IMR-90 (cell line): ENCODE data around the gene SERP2. TPM values are rescaled to one million over a fixed set of nuclear protein-coding genes. Genes with fewer than 3 reads are reported as not detected.

Source experiments
- ATAC-seq: fragments of 200-7000 bp; cut with Tn5 transposase; 2 replicates; pipeline ENCODE4 v1.9.1; 2020; ENCODE audit warnings: low read depth, mild to moderate bottlenecking, moderate library complexity
- BruUV-seq: library from RNA; stranded (reverse); fragments of 400-500 nt; replicated peaks from 2 replicates; lab custom pipeline; 2021; lab: Mats Ljungman, UMichigan
- CTCF ChIA-PET: fragments of 300-600 bp; formaldehyde crosslinking; extraction: SDS; loops from one replicate; lab custom pipeline; 2021; ENCODE audit warnings: antibody characterized with exemption; lab: Yijun Ruan, JAX
- POLR2A ChIA-PET: fragments of 300-600 bp; sonication (Branson Sonifier 250); formaldehyde crosslinking; loops from one replicate; lab custom pipeline; 2022; ENCODE audit warnings: antibody characterized with exemption; ENCODE audit not compliant: unreplicated experiment; lab: Charles Lee
- DNase-seq: peaks from one replicate; pipeline ENCODE4 v3.0.0; 2013
- H2AFZ ChIP-seq: replicated peaks from 2 replicates; pipeline ENCODE3; 2013; ENCODE audit warnings: low read length, mild to moderate bottlenecking; ENCODE audit not compliant: poor library complexity
- H2AK5ac ChIP-seq: 2 replicates; pipeline ENCODE4 v1.6.1; 2013; ENCODE audit warnings: low read depth, low read length, inconsistent platforms
- H2AK9ac ChIP-seq: replicated peaks from 2 replicates; pipeline ENCODE3; 2013; ENCODE audit warnings: mild to moderate bottlenecking, low read depth, low read length, moderate library complexity; ENCODE audit not compliant: poor library complexity
- H2BK120ac ChIP-seq: 2 replicates; pipeline ENCODE4 v1.6.1; 2013; ENCODE audit warnings: low read depth, low read length, inconsistent platforms
- H2BK15ac ChIP-seq: 3 replicates; pipeline ENCODE4 v1.6.1; 2013; ENCODE audit warnings: low read depth, low read length, inconsistent platforms
- H2BK20ac ChIP-seq: 2 replicates; pipeline ENCODE4 v1.6.1; 2013; ENCODE audit warnings: low read depth, mild to moderate bottlenecking, inconsistent platforms, low read length, moderate library complexity
- H2BK5ac ChIP-seq: 2 replicates; pipeline ENCODE4 v1.6.1; 2013; ENCODE audit warnings: mild to moderate bottlenecking, low read depth, low read length, inconsistent platforms; ENCODE audit not compliant: poor library complexity, severe bottlenecking
- H3K14ac ChIP-seq: replicated peaks from 2 replicates; pipeline ENCODE4 v1.6.1; 2013; ENCODE audit warnings: low read depth, low read length, inconsistent platforms
- H3K18ac ChIP-seq: 2 replicates; pipeline ENCODE4 v1.6.1; 2013; ENCODE audit warnings: low read depth, low read length, control low read depth
- H3K23ac ChIP-seq: 2 replicates; pipeline ENCODE4 v1.6.1; 2013; ENCODE audit warnings: low read depth, low read length, inconsistent platforms
- H3K27ac ChIP-seq: 2 replicates; pipeline ENCODE4 v1.5.1; 2013; ENCODE audit warnings: mild to moderate bottlenecking, control low read depth, low read length; ENCODE audit not compliant: insufficient read depth
- H3K27me3 ChIP-seq: 2 replicates; pipeline ENCODE4 v1.6.1; 2013; ENCODE audit warnings: low read length; ENCODE audit not compliant: control insufficient read depth, insufficient read depth
- H3K36me3 ChIP-seq: 2 replicates; pipeline ENCODE4 v1.6.1; 2013; ENCODE audit warnings: low read length, mixed read lengths; ENCODE audit not compliant: control insufficient read depth, insufficient read depth
- H3K4ac ChIP-seq: 2 replicates; pipeline ENCODE4 v1.6.1; 2013; ENCODE audit warnings: low read depth, low read length, inconsistent platforms
- H3K4me1 ChIP-seq: 2 replicates; pipeline ENCODE4 v1.6.1; 2013; ENCODE audit warnings: low read length, mixed read lengths; ENCODE audit not compliant: control insufficient read depth, insufficient read depth
- H3K4me2 ChIP-seq: 2 replicates; pipeline ENCODE4 v1.6.1; 2013; ENCODE audit warnings: low read depth, mild to moderate bottlenecking, control low read depth, low read length, moderate library complexity
- H3K4me3 ChIP-seq: 2 replicates; pipeline ENCODE4 v1.5.1; 2013; ENCODE audit warnings: low read depth, mild to moderate bottlenecking, control low read depth, low read length, moderate library complexity; ENCODE audit not compliant: insufficient read depth
- H3K56ac ChIP-seq: 2 replicates; pipeline ENCODE4 v1.6.1; 2013; ENCODE audit warnings: low read length, inconsistent platforms; ENCODE audit not compliant: insufficient read depth; ENCODE audit errors: extremely low read depth
- H3K79me1 ChIP-seq, 2 experiments: 2 replicates each; pipeline ENCODE4 v1.6.1; 2013; ENCODE audit warnings: low read length in 2 of 2, inconsistent platforms in 1 of 2, low read depth in 1 of 2
- H3K9ac ChIP-seq: 2 replicates; pipeline ENCODE4 v1.6.1; 2013; ENCODE audit warnings: low read depth, low read length, control low read depth
- H3K9me1 ChIP-seq: 2 replicates; pipeline ENCODE4 v1.6.1; 2013; ENCODE audit warnings: low read length, inconsistent platforms; ENCODE audit not compliant: insufficient read depth
- H3K9me3 ChIP-seq: 2 replicates; pipeline ENCODE4 v1.6.1; 2013; ENCODE audit warnings: low read length; ENCODE audit not compliant: control insufficient read depth, insufficient read depth
- H4K20me1 ChIP-seq: 2 replicates; pipeline ENCODE4 v1.6.1; 2013; ENCODE audit warnings: low read length, inconsistent platforms; ENCODE audit not compliant: insufficient read depth
- H4K5ac ChIP-seq: 2 replicates; pipeline ENCODE4 v1.6.1; 2013; ENCODE audit warnings: mild to moderate bottlenecking, low read depth, low read length, control low read depth
- H4K8ac ChIP-seq, 2 experiments: 2 replicates each; pipeline ENCODE4 v1.6.1; 2013; ENCODE audit warnings: low read depth in 2 of 2, low read length in 2 of 2, control low read depth in 1 of 2, inconsistent platforms in 1 of 2
- H4K91ac ChIP-seq: 2 replicates; pipeline ENCODE4 v1.6.1; 2013; ENCODE audit warnings: low read depth, low read length, inconsistent platforms; ENCODE audit not compliant: insufficient read depth
- BHLHE40 ChIP-seq: fragments of 150-350 bp; IDR thresholded peaks from 2 replicates; pipeline ENCODE4 v1.6.1; 2016; ENCODE audit warnings: mild to moderate bottlenecking, low read depth, low read length
- CEBPB ChIP-seq: IDR thresholded peaks from 2 replicates; pipeline ENCODE4 v1.6.1; 2012; ENCODE audit warnings: low read depth, low read length, improper control_type of control experiment
- CHD1 ChIP-seq: IDR thresholded peaks from 2 replicates; pipeline ENCODE4 v1.6.1; 2012; ENCODE audit warnings: low read depth, low read length, improper control_type of control experiment
- FOS ChIP-seq: fragments of 150-350 bp; IDR thresholded peaks from 2 replicates; pipeline ENCODE4 v1.6.1; 2016; ENCODE audit warnings: low read depth, low read length
- MAFK ChIP-seq: IDR thresholded peaks from 2 replicates; pipeline ENCODE4 v1.6.1; 2012; ENCODE audit warnings: low read depth, low read length, improper control_type of control experiment
- MAZ ChIP-seq: IDR thresholded peaks from 2 replicates; pipeline ENCODE4 v1.6.1; 2012; ENCODE audit warnings: low read depth, mild to moderate bottlenecking, low read length, improper control_type of control experiment, moderate library complexity, borderline replicate concordance
- MXI1 ChIP-seq: IDR thresholded peaks from 2 replicates; pipeline ENCODE4 v1.6.1; 2012; ENCODE audit warnings: low read depth, mild to moderate bottlenecking, low read length, moderate library complexity, borderline replicate concordance
- NFE2L2 ChIP-seq: fragments of 150-350 bp; IDR thresholded peaks from 2 replicates; pipeline ENCODE4 v1.6.1; 2016; ENCODE audit warnings: low read depth, mild to moderate bottlenecking, low read length
- POLR2A ChIP-seq: IDR thresholded peaks from 2 replicates; pipeline ENCODE4 v1.6.1; 2012; ENCODE audit warnings: mild to moderate bottlenecking, low read depth, low read length
- RAD21 ChIP-seq: IDR thresholded peaks from 2 replicates; pipeline ENCODE4 v1.6.1; 2012; ENCODE audit warnings: low read length, improper control_type of control experiment
- RCOR1 ChIP-seq: IDR thresholded peaks from 2 replicates; pipeline ENCODE4 v1.6.1; 2012; ENCODE audit warnings: mild to moderate bottlenecking, low read length, improper control_type of control experiment; ENCODE audit not compliant: insufficient replicate concordance
- RFX5 ChIP-seq: IDR thresholded peaks from 2 replicates; pipeline ENCODE4 v1.8.0; 2012; ENCODE audit warnings: low read depth, mild to moderate bottlenecking, low read length, moderate library complexity
- SMC3 ChIP-seq: fragments of 150-350 bp; IDR thresholded peaks from 2 replicates; pipeline ENCODE4 v1.6.1; 2016; ENCODE audit warnings: low read depth, mild to moderate bottlenecking, antibody characterized with exemption, low read length, moderate library complexity
- WGBS, 2 experiments: methylation state at CpG; one replicate each; pipeline versions ENCODE4 v1.1.5 to v1.1.7; 2013; ENCODE audit warnings: missing lambda C conversion rate in 2 of 2; ENCODE audit not compliant: insufficient read length in 1 of 2; ENCODE audit errors: extremely low coverage in 2 of 2; 5-methylcytosine and 5-hydroxymethylcytosine counted together
- dilution Hi-C: fragments of 300-500 bp; cut with HindIII; formaldehyde crosslinking; loops from one replicate; pipeline ENCODE4 v1.14.3; 2018; ENCODE audit warnings: low sequenced_read_pairs; ENCODE audit not compliant: unreplicated experiment
- in situ Hi-C: fragments of 300-500 bp; cut with MboI; formaldehyde crosslinking; loops from 3 replicates; pipeline ENCODE4 v1.14.3; 2019; ENCODE audit warnings: low sequenced_read_pairs, inconsistent platforms, mixed read lengths
- intact Hi-C: fragments of 100-400 bp; cut with micrococcal nuclease; formaldehyde crosslinking; loops from 2 replicates; pipeline ENCODE4 v1.10.0; 2022
- polyA plus RNA-seq, 3 experiments: library from polyadenylated mRNA; depleted of rRNA; stranded (reverse); fragments of >200 nt; gene quantifications; 2 replicates each; pipeline ENCODE4 v1.2.3, GENCODE V29; 2012; ENCODE audit warnings: low replicate concordance in 1 of 3
- total RNA-seq: library from RNA; depleted of rRNA; stranded (reverse); fragments of >200 nt; gene quantifications from 2 replicates; pipeline ENCODE4 v1.2.3, GENCODE V29; 2012
- TF ChIP-seq, protein P1 (sequence below): conservative IDR thresholded peaks from 2 replicates; pipeline ENCODE4 v1.5.1; 2012; ENCODE audit warnings: mild to moderate bottlenecking, low read depth, low read length, improper control_type of control experiment
- TF ChIP-seq, protein P2 (sequence below): fragments of 150-350 bp; IDR thresholded peaks from 2 replicates; pipeline ENCODE4 v1.6.1; 2016; ENCODE audit warnings: low read depth, mild to moderate bottlenecking, low read length, moderate library complexity, borderline replicate concordance
- TF ChIP-seq, protein P3 (sequence below): fragments of 150-350 bp; IDR thresholded peaks from 2 replicates; pipeline ENCODE4 v1.6.1; 2017; ENCODE audit warnings: mild to moderate bottlenecking, antibody characterized with exemption, low read length, low read depth

The SERP2 gene
- total and polyA plus RNA-seq, 2 of the 4 experiments (the other 2 are of a cell fraction), result 0.54 to 1.4 TPM

GRCh38 chr13:44414716-44415115 is 41.1 kb downstream of the SERP2 start:
- H3K9me3 ChIP-seq, result no peaks in the 10 kb centered on the region; the same call in 1 of the 2 replicates
- no peak overlapping the region for H2BK5ac ChIP-seq
- BruUV-seq, result no TSS peak
- no peak overlapping the region for H3K4me2 ChIP-seq
- no peaks in the 10 kb centered on the region for H4K20me1 ChIP-seq
- DNase-seq (no peak), ATAC-seq (no peak)
- H2AK9ac ChIP-seq, result no peak overlapping the region
- no peak overlapping the region for H3K14ac ChIP-seq
- H3K27ac ChIP-seq, result no peak overlapping the region
- ChIA-PET CTCF (no interaction called here), POLR2A (no interaction called here)
- H3K23ac ChIP-seq, result no peak overlapping the region
- H2AFZ ChIP-seq, result no peak overlapping the region
- H3K4me3 ChIP-seq, result no peak overlapping the region
- no peak overlapping the region for H3K9ac ChIP-seq
- H2BK15ac ChIP-seq, result no peak overlapping the region
- H3K56ac ChIP-seq, result no peak overlapping the region
- H2AK5ac ChIP-seq, result no peak overlapping the region
- TF ChIP-seq CEBPB (no peak), MXI1 (no peak), CHD1 (no peak), SMC3 (no peak), NFE2L2 (no peak), FOS (no peak), MAFK (no peak), BHLHE40 (no peak), RFX5 (no peak), RAD21 (no peak), MAZ (no peak), POLR2A (no peak), RCOR1 (no peak)
- TF ChIP-seq, protein P1, sequence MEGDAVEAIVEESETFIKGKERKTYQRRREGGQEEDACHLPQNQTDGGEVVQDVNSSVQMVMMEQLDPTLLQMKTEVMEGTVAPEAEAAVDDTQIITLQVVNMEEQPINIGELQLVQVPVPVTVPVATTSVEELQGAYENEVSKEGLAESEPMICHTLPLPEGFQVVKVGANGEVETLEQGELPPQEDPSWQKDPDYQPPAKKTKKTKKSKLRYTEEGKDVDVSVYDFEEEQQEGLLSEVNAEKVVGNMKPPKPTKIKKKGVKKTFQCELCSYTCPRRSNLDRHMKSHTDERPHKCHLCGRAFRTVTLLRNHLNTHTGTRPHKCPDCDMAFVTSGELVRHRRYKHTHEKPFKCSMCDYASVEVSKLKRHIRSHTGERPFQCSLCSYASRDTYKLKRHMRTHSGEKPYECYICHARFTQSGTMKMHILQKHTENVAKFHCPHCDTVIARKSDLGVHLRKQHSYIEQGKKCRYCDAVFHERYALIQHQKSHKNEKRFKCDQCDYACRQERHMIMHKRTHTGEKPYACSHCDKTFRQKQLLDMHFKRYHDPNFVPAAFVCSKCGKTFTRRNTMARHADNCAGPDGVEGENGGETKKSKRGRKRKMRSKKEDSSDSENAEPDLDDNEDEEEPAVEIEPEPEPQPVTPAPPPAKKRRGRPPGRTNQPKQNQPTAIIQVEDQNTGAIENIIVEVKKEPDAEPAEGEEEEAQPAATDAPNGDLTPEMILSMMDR, result no peak
- TF ChIP-seq, protein P2, sequence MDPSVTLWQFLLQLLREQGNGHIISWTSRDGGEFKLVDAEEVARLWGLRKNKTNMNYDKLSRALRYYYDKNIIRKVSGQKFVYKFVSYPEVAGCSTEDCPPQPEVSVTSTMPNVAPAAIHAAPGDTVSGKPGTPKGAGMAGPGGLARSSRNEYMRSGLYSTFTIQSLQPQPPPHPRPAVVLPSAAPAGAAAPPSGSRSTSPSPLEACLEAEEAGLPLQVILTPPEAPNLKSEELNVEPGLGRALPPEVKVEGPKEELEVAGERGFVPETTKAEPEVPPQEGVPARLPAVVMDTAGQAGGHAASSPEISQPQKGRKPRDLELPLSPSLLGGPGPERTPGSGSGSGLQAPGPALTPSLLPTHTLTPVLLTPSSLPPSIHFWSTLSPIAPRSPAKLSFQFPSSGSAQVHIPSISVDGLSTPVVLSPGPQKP, result no peak
- TF ChIP-seq, protein P3, sequence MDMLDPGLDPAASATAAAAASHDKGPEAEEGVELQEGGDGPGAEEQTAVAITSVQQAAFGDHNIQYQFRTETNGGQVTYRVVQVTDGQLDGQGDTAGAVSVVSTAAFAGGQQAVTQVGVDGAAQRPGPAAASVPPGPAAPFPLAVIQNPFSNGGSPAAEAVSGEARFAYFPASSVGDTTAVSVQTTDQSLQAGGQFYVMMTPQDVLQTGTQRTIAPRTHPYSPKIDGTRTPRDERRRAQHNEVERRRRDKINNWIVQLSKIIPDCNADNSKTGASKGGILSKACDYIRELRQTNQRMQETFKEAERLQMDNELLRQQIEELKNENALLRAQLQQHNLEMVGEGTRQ, result no peak
- H3K79me1 ChIP-seq, result no peaks in the 10 kb centered on the region
- H3K4ac ChIP-seq, result no peak overlapping the region
- in situ Hi-C loops, result no loop called here
- peaks cover 7% of the 10 kb centered on the region for H3K4me1 ChIP-seq
- no peak overlapping the region for H2BK20ac ChIP-seq
- no peak overlapping the region for H2BK120ac ChIP-seq
- no peaks in the 10 kb centered on the region; the same call in 1 of the 2 replicates for H3K27me3 ChIP-seq
- WGBS, 2 experiments, result 98% methylated on average over 24 of the region's 26 CpGs; no CpG with 5 or more reads in 1 of the 2 experiments
- H4K91ac ChIP-seq, result no peak overlapping the region
- no peak overlapping the region for H4K8ac ChIP-seq
- intact Hi-C loops, result no loop called here
- no peaks in the 10 kb centered on the region for H3K9me1 ChIP-seq
- dilution Hi-C loops, result no loop called here
- H4K5ac ChIP-seq, result no peak overlapping the region
- no peak overlapping the region for H3K18ac ChIP-seq
- no peaks in the 10 kb centered on the region for H3K36me3 ChIP-seq
